ENCODE measurements around the gene MMP17. TPM values are rescaled to one million over a fixed set of nuclear protein-coding genes. Genes with fewer than 3 reads are reported as not detected.

The MMP17 gene
- total and polyA plus RNA-seq, 2 experiments from 2014 or later = 0.40 to 0.42 TPM

- peaks cover 8% of the 10 kb centered on the region for H3K4me1 ChIP-seq (ENCODE audit: insufficient read depth)
- peaks cover 88% of the 10 kb centered on the region for H3K79me2 ChIP-seq
- TF ChIP-seq EZH2phosphoT487 (IDR thresholded peaks at IDR 0.05; ENCODE audit: low read depth, severe bottlenecking, unreplicated experiment) (no peak), CTCF (IDR thresholded peaks at IDR 0.05; ENCODE audit: poor library complexity) (no peak), EZH2 (IDR thresholded peaks at IDR 0.05; ENCODE audit: borderline replicate concordance) (no peak)
Observed at GRCh38 chr12:131900397-131900796, 72.2 kb downstream of the MMP17 start.

More at GRCh38 chr12:131900397-131900796, 72.2 kb downstream of the MMP17 start:
- Histone ChIP-seq H3K9me3 (ENCODE audit: low read depth) (no peaks in the 10 kb centered on the region), H3K9me2 (replicated peaks; ENCODE audit: insufficient read depth) (no peaks in the 10 kb centered on the region), H3K27ac (no peak overlapping the region), H4K20me1 (ENCODE audit: insufficient read depth, poor library complexity, severe bottlenecking) (peaks cover 73% of the 10 kb centered on the region), H3K27me3 (no peaks in the 10 kb centered on the region), H3K36me3 (replicated peaks; ENCODE audit: insufficient read depth, low read depth) (no peaks in the 10 kb centered on the region), H3K4me2 (no peak overlapping the region), H2AFZ (no peak overlapping the region), H3K4me3 (no peak overlapping the region)
- DNase-seq (ENCODE audit: low spot score) = no peak
- WGBS (ENCODE audit: low lambda C conversion rate, missing lambda C conversion rate) = 92% methylated on average over 6 of the region's 6 CpGs

Small RNAs within 50 kb of the gene (small RNA-seq; reads per million reads assigned to genes)
- gene RNA5SP378 = not detected
- gene RNU6-1017P = not detected

Other genes starting within 250 kb of the MMP17 start
- gene SFSWAP, start 117.3 kb upstream of the MMP17 start, total RNA-seq = 15.9 and 25.1 TPM in 2 replicates
- 21.4 and 26.6 TPM in 2 replicates for gene SFSWAP, start 117.3 kb upstream of the MMP17 start, polyA plus RNA-seq
- gene ULK1, start 66.2 kb downstream of the MMP17 start, total RNA-seq = 9.4 and 9.8 TPM in 2 replicates
- 11.0 and 14.8 TPM in 2 replicates for gene ULK1, start 66.2 kb downstream of the MMP17 start, polyA plus RNA-seq
- gene PUS1, start 100.9 kb downstream of the MMP17 start, total RNA-seq = 8.9 and 10.7 TPM in 2 replicates
- 10.2 and 10.6 TPM in 2 replicates for gene PUS1, start 100.9 kb downstream of the MMP17 start, polyA plus RNA-seq
- 9.5 and 12.3 TPM in 2 replicates for gene EP400, start 121.5 kb downstream of the MMP17 start, total RNA-seq
- 10.3 and 15.1 TPM in 2 replicates for gene EP400, start 121.5 kb downstream of the MMP17 start, polyA plus RNA-seq